ENCODE measurements around the gene GNG7.
"Not testable (repeated sequence)": the region's sequence is repeated elsewhere in the genome, so short reads cannot be mapped to it uniquely, and the experiment has no call there.

GNG7 gene

DNA sequence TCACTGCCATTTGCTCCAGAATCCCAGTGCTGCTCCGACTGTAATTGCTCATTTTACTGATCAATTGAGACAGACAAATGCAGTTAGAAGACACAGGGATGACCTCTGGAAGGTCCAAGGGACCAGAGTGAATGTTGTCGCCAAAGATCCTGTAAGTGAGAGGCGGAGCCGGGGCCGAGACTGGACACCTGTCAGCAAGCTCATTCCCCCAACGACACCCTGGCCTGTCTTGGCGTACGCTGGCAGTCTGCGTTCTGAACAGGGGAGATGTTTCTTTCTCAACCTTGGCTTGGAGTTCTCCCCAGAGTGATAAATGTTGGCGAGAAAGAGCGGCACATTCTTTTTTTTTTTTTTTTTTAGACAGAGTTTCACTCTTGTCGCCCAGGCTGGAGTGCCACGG is 202.3 kb downstream of the GNG7 start:
- TF ChIP-seq PAX5 (IDR thresholded peaks at IDR 0.05; ENCODE audit: insufficient read depth, low read length, severe bottlenecking) (no peak), TAF1 (IDR thresholded peaks at IDR 0.05; ENCODE audit: low read depth, low read length) (no peak), SPI1 (IDR thresholded peaks at IDR 0.05; ENCODE audit: low read depth, low read length) (no peak), POLR2AphosphoS5 (IDR thresholded peaks at IDR 0.05; ENCODE audit: low read depth, low read length) (no peak), POLR2A (IDR thresholded peaks at IDR 0.05; ENCODE audit: low read depth, low read length) (no peak), POU2F2 (IDR thresholded peaks at IDR 0.05; ENCODE audit: low read depth, low read length) (no peak)
- FAIRE-seq, result no peak
- no peak for DNase-seq (ENCODE audit: insufficient read length, low spot score)

DNA sequence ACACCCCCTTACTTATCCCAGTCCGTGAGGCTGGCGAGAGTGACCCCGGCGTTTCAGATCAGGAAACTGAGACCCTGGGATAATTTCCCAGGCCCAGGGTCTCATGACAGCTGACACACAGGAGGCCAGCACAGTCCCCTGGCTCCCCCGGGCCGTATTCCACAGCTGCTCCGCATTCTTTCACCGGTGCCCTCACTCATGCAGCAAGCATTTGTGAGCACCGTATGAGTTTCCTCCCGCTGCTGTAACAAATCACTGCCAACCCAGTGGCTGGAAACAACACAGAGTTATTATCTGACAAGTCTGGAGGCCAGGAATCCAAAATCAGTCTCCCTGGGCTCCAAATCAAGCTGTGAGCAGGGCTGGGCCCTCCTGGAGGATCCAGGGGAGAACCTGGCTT is 205.3 kb downstream of the GNG7 start:
- DNase-seq (ENCODE audit: insufficient read length, low spot score) (no peak), FAIRE-seq (no peak)
- TF ChIP-seq POLR2A (IDR thresholded peaks at IDR 0.05; ENCODE audit: low read depth, low read length) (no peak), SPI1 (IDR thresholded peaks at IDR 0.05; ENCODE audit: low read depth, low read length) (no peak), POU2F2 (IDR thresholded peaks at IDR 0.05; ENCODE audit: low read depth, low read length) (no peak), PAX5 (IDR thresholded peaks at IDR 0.05; ENCODE audit: insufficient read depth, low read length, severe bottlenecking) (no peak), POLR2AphosphoS5 (IDR thresholded peaks at IDR 0.05; ENCODE audit: low read depth, low read length) (no peak), TAF1 (IDR thresholded peaks at IDR 0.05; ENCODE audit: low read depth, low read length) (no peak)

DNA sequence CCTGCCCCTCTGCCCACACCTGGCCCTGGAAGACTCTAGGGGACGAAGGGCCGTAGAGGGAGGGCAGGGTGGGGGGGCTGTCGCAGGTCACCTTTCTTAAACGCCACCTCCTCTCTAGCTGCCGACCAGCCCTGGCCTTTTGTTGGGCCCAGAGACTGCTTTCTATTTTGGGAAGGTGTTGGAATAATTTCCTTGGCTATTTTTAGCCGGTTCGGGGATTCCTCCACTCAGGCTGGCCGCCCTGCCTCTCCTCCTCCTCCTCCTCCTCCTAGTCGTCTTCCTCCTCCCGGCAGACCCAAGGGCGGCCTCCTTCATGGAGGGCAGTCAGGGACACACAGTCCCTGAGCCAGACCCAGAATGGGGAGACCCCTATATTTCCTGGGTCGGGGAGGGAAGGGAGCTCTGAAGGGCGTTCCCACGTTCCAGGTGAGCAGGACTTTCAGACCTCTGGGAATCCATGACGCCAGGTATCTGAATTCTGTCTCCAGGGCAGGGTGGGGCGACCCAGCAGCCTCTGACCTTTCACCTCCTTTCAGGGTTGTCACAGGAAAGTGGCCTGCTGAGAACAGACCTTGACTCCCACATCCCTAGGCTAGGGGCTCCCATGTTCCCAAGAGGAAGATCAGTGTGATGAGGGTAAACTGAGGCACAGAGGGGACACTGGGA is 206.7 kb downstream of the GNG7 start:
- FAIRE-seq (no peak), DNase-seq (ENCODE audit: insufficient read length, low spot score) (no peak)
- TF ChIP-seq POLR2AphosphoS5 (IDR thresholded peaks at IDR 0.05; ENCODE audit: low read depth, low read length), result no peak
- no peak for TF ChIP-seq POLR2A (IDR thresholded peaks at IDR 0.05; ENCODE audit: low read depth, low read length)
- no peak for TF ChIP-seq PAX5 (IDR thresholded peaks at IDR 0.05; ENCODE audit: insufficient read depth, low read length, severe bottlenecking)
- no peak for TF ChIP-seq TAF1 (IDR thresholded peaks at IDR 0.05; ENCODE audit: low read depth, low read length)
- no peak for TF ChIP-seq SPI1 (IDR thresholded peaks at IDR 0.05; ENCODE audit: low read depth, low read length)
- no peak for TF ChIP-seq POU2F2 (IDR thresholded peaks at IDR 0.05; ENCODE audit: low read depth, low read length)

DNA sequence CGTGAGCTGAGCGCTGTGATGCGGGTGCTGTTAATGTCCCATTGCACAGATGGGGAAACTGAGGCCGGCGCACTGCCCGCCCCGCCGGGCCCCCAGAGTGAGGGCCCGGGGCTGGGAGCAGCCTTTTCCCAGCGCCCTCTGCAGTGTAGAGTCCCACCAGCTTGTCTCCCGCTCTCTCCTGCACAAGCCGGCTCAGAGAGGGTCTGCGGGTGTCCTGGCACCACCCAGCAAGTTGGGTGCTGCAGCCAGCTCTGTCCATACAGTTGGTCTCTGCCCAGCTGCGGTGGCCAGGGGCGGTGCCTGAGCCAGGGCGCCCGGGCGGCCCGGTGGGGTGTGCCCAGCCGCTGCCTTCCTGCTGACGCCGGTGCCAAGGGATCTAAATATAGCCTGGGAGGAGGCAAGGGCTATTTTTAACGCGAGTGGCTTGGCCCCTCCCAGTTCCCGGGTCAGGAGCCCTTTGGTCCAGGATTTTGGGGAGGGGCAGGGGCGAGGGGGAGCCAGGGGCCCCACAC is 207.3 kb downstream of the GNG7 start:
- DNase-seq (ENCODE audit: insufficient read length, low spot score), result no peak
- FAIRE-seq, result no peak
- no peak for TF ChIP-seq TAF1 (IDR thresholded peaks at IDR 0.05; ENCODE audit: low read depth, low read length)
- no peak for TF ChIP-seq POLR2A (IDR thresholded peaks at IDR 0.05; ENCODE audit: low read depth, low read length)
- no peak for TF ChIP-seq POLR2AphosphoS5 (IDR thresholded peaks at IDR 0.05; ENCODE audit: low read depth, low read length)
- TF ChIP-seq SPI1 (IDR thresholded peaks at IDR 0.05; ENCODE audit: low read depth, low read length), result no peak
- no peak for TF ChIP-seq PAX5 (IDR thresholded peaks at IDR 0.05; ENCODE audit: insufficient read depth, low read length, severe bottlenecking)
- no peak for TF ChIP-seq POU2F2 (IDR thresholded peaks at IDR 0.05; ENCODE audit: low read depth, low read length)

GRCh38 chr19:2494447-2495129 is 207.9 kb downstream of the GNG7 start:
- DNase-seq (ENCODE audit: insufficient read length, low spot score), result peak; percentile 89
- peak; percentile 75 for FAIRE-seq
- TF ChIP-seq TAF1 (IDR thresholded peaks at IDR 0.05; ENCODE audit: low read depth, low read length) (no peak), SPI1 (IDR thresholded peaks at IDR 0.05; ENCODE audit: low read depth, low read length) (no peak), PAX5 (IDR thresholded peaks at IDR 0.05; ENCODE audit: insufficient read depth, low read length, severe bottlenecking) (no peak), POU2F2 (IDR thresholded peaks at IDR 0.05; ENCODE audit: low read depth, low read length) (0 out of 2 replicates have a peak, but pooled peaks have one; percentile 10), POLR2AphosphoS5 (IDR thresholded peaks at IDR 0.05; ENCODE audit: low read depth, low read length) (no peak), POLR2A (IDR thresholded peaks at IDR 0.05; ENCODE audit: low read depth, low read length) (no peak)

DNA sequence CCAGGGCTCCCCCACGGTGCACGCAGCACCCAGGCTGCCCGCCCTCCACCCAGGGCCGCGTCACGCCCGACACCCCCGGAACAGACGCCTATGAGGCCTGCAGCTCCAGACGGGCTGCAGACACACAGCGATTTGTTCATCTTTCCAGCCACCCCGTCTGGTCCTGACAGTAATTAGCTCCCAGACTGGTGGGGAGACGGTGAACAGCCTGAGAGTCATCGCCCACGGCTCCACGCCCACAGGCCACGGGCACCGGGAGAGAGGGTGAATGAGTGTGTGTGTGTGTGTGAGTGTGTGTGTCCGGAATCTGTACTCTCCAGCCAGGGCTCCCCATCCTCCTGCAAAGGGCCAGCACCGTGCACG is 208.4 kb downstream of the GNG7 start:
- TF ChIP-seq SPI1 (IDR thresholded peaks at IDR 0.05; ENCODE audit: low read depth, low read length) (no peak), POU2F2 (IDR thresholded peaks at IDR 0.05; ENCODE audit: low read depth, low read length) (no peak)
- peak; percentile 31 for FAIRE-seq
- DNase-seq (ENCODE audit: insufficient read length, low spot score), result no peak

- peak; percentile 28 for FAIRE-seq
- not testable (repeated sequence) for DNase-seq (ENCODE audit: insufficient read length, low spot score)
Measured at GRCh38 chr19:2493448-2493847, 209.0 kb downstream of the GNG7 start.

DNA sequence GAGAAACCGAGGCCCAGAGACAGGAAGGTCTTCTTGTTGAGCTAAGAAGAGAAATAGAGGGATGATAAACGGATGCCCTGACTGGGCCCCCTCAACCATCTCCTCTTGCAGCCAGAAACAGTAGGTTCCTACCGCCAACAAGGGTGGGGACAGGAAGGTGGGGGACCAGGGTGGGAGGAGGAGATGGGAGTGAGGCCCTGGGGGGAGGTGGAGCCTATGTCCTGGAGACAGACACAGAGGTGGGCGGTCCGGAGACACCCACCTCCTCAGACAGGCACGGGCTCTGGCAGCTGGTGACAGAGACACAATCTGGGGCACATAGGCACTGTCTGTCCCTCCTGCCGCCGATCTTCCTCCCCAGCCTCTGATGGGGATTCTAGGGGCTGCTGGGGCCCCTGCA is 209.6 kb downstream of the GNG7 start:
- TF ChIP-seq TAF1 (IDR thresholded peaks at IDR 0.05; ENCODE audit: low read depth, low read length) (no peak), POLR2A (IDR thresholded peaks at IDR 0.05; ENCODE audit: low read depth, low read length) (no peak)
- no peak for DNase-seq (ENCODE audit: insufficient read length, low spot score)
- no peak for FAIRE-seq

DNA sequence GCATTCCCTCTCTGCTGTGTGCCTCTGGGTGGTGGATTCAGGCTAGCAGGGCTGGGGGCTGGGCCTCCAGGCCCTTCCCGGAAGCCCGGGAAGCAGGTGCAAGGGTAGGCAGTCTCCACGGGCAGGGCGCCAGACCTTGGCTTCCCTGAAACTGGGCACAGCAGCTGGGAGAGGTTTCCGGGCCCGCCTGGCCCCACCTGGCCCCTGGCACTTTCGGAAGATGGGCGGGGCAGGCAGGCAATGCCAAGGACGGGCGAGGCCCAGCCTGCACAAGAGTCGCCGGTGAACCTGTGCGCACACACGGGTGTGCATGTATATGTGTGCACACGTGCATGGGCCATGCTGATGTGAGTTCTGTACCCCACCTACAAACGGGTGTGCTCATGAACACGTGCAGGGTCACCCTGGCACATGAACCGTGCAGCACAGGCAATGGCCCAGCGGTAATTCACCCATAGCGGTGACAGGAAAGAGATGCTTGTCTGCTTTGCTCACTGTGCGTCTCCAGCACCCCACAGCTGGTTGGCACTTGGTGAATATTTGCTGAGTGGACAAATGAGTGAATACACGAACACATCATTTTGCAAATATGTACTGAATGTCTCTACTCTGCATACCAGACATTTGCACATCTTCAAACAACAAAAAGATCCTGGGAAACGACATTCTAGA is 211.2 kb downstream of the GNG7 start:
- no peak for TF ChIP-seq SPI1 (IDR thresholded peaks at IDR 0.05; ENCODE audit: low read depth, low read length)
- no peak for TF ChIP-seq POLR2AphosphoS5 (IDR thresholded peaks at IDR 0.05; ENCODE audit: low read depth, low read length)
- no peak for TF ChIP-seq POLR2A (IDR thresholded peaks at IDR 0.05; ENCODE audit: low read depth, low read length)
- FAIRE-seq (peak; percentile 98), DNase-seq (ENCODE audit: insufficient read length, low spot score) (no peak)

DNA sequence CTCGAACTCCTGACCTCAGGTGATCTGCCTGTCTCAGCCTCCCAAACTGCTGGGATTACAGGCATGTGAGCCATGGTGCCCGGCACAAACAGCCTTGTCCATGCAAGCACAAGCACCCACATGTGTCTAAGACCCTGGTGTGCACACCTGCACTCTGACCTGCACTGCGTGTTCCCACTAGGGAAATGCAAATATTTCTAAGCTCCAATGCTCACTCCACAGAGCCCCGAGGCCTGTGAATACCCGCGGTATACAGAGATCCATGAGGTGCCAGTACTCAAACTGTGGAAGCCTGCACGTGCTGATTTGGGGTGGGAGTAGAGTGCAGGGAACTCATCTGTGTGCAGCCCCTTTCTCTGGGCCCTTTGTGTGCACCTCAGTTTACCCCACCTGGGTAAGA is 211.8 kb downstream of the GNG7 start:
- TF ChIP-seq POLR2A (IDR thresholded peaks at IDR 0.05; ENCODE audit: low read depth, low read length) (no peak), PAX5 (IDR thresholded peaks at IDR 0.05; ENCODE audit: insufficient read depth, low read length, severe bottlenecking) (no peak)
- no peak for DNase-seq (ENCODE audit: insufficient read length, low spot score)
- FAIRE-seq, result peak; percentile 57

Data from GM12891 (cell line).